Cardiac muscle cell (in vitro differentiated cells and primary cell): ENCODE data around the gene PSMA7. TPM values are rescaled to one million over a fixed set of nuclear protein-coding genes. Genes with fewer than 3 reads are reported as not detected.

Source experiments
- DNase-seq, 2 donors: peaks; one replicate each; pipeline versions ENCODE4 v3.0.0 to v3.0.0-alpha.2; 2010 to 2017; ENCODE audit warnings: low read depth in 1 of 2, low spot score in 1 of 2
- H3K27ac ChIP-seq: fragments of 200-600 bp; sonication (generic); 2 replicates; pipeline ENCODE4 v1.5.1; 2016
- H3K27me3 ChIP-seq: fragments of 200-600 bp; sonication (generic); 2 replicates; pipeline ENCODE4 v1.6.0; 2016; ENCODE audit warnings: control low read depth
- H3K36me3 ChIP-seq: fragments of 200-600 bp; sonication (generic); 2 replicates; pipeline ENCODE4 v1.5.1; 2016; ENCODE audit warnings: control low read depth
- H3K4me1 ChIP-seq: fragments of 200-600 bp; sonication (generic); 2 replicates; pipeline ENCODE4 v1.8.1; 2017; ENCODE audit warnings: low read depth, mild to moderate bottlenecking, mixed run types
- H3K4me3 ChIP-seq: fragments of 200-600 bp; sonication (generic); 2 replicates; pipeline ENCODE4 v1.5.1; 2016; ENCODE audit warnings: mild to moderate bottlenecking
- H3K9me3 ChIP-seq: fragments of 200-600 bp; sonication (generic); 2 replicates; pipeline ENCODE4 v1.5.1; 2017; ENCODE audit warnings: low read depth, mild to moderate bottlenecking, control low read depth
- CTCF ChIP-seq: IDR thresholded peaks from 2 replicates; pipeline ENCODE4 v1.5.1; 2012; ENCODE audit warnings: low read depth, mild to moderate bottlenecking, low read length
- polyA plus RNA-seq: library from polyadenylated mRNA; unstranded; fragments of >200 nt; fragmentation: Nextera tagmentation; extraction: Ambion mirVana; gene quantifications from 2 replicates; pipeline ENCODE4 v1.2.1, GENCODE V29; 2016
- total RNA-seq: library from RNA; depleted of rRNA; stranded (reverse); fragments of >200 nt; gene quantifications from 2 replicates; pipeline ENCODE4 v1.2.3, GENCODE V29; 2016

PSMA7 gene
- total and polyA plus RNA-seq, 2 experiments from 2014 or later, result 333 to 505 TPM

GRCh38 chr20:62111148-62111547, 32.0 kb downstream of the PSMA7 start:
- H3K4me1 ChIP-seq, result no peaks in the 10 kb centered on the region
- H3K36me3 ChIP-seq, result no peaks in the 10 kb centered on the region
- no peak overlapping the region for H3K27ac ChIP-seq
- no peaks in the 10 kb centered on the region for H3K9me3 ChIP-seq
- H3K27me3 ChIP-seq, result no peaks in the 10 kb centered on the region
- no peak for TF ChIP-seq CTCF
- no peak overlapping the region for H3K4me3 ChIP-seq
- DNase-seq, result no peak

- no peak overlapping the region for H3K27ac ChIP-seq
- TF ChIP-seq CTCF, result no peak
- H3K4me1 ChIP-seq, result no peaks in the 10 kb centered on the region
- H3K9me3 ChIP-seq, result no peaks in the 10 kb centered on the region
- no peaks in the 10 kb centered on the region for H3K27me3 ChIP-seq
- H3K36me3 ChIP-seq, result no peaks in the 10 kb centered on the region
- no peak for DNase-seq
- no peak overlapping the region for H3K4me3 ChIP-seq
Measured at GRCh38 chr20:62105592-62105991, 37.6 kb downstream of the PSMA7 start.

GRCh38 chr20:62104791-62105345, 38.3 kb downstream of the PSMA7 start:
- DNase-seq, result peak in 1 of 2 donors; percentile 3
- TF ChIP-seq CTCF, result no peak
- Histone ChIP-seq H3K27ac (no peak overlapping the region), H3K36me3 (no peaks in the 10 kb centered on the region), H3K4me1 (no peaks in the 10 kb centered on the region), H3K27me3 (no peaks in the 10 kb centered on the region), H3K4me3 (no peak overlapping the region), H3K9me3 (no peaks in the 10 kb centered on the region)

- no peak overlapping the region for H3K27ac ChIP-seq
- H3K4me1 ChIP-seq, result no peaks in the 10 kb centered on the region
- no peak overlapping the region for H3K4me3 ChIP-seq
- no peaks in the 10 kb centered on the region for H3K36me3 ChIP-seq
- no peaks in the 10 kb centered on the region for H3K27me3 ChIP-seq
- no peak for TF ChIP-seq CTCF
- no peak for DNase-seq
- no peaks in the 10 kb centered on the region for H3K9me3 ChIP-seq
Measured at GRCh38 chr20:62104234-62104789, 38.9 kb downstream of the PSMA7 start.

GRCh38 chr20:62103508-62104233, 39.5 kb downstream of the PSMA7 start:
- no peaks in the 10 kb centered on the region for H3K36me3 ChIP-seq
- H3K27ac ChIP-seq, result no peak overlapping the region
- H3K4me3 ChIP-seq, result no peak overlapping the region
- H3K9me3 ChIP-seq, result no peaks in the 10 kb centered on the region
- no peaks in the 10 kb centered on the region for H3K27me3 ChIP-seq
- no peak for DNase-seq
- no peak for TF ChIP-seq CTCF
- no peaks in the 10 kb centered on the region for H3K4me1 ChIP-seq
